AG09319 (cell line): ENCODE measurements around the gene FN3KRP.
A peak's percentile ranks its signal among the peaks of the same experiment; 100 is the strongest.
"Not testable (repeated sequence)": the region's sequence is repeated elsewhere in the genome, so short reads cannot be mapped to it uniquely, and the experiment has no call there.

Experiments
- DNase-seq: peaks from one replicate; pipeline ENCODE4 v3.0.0-alpha.2; 2010; ENCODE audit warnings: low read depth; ENCODE audit errors: extremely low read depth
- CTCF ChIP-seq: IDR thresholded peaks from 2 replicates; pipeline ENCODE4 v1.5.1; 2011; ENCODE audit warnings: low read depth, mild to moderate bottlenecking, inconsistent platforms, low read length, moderate library complexity

FN3KRP gene

GRCh38 chr17:82767041-82767754, 50.7 kb downstream of the FN3KRP start:
- no peak for DNase-seq
- peak; percentile 64 for TF ChIP-seq CTCF

GRCh38 chr17:82769041-82769440, 52.5 kb downstream of the FN3KRP start:
- TF ChIP-seq CTCF = no peak

GRCh38 chr17:82772026-82772425, 55.5 kb downstream of the FN3KRP start:
- TF ChIP-seq CTCF = no peak
- DNase-seq = peak; percentile 36

More at GRCh38 chr17:82769041-82769440, 52.5 kb downstream of the FN3KRP start:
- no peak for DNase-seq

GRCh38 chr17:82774456-82774855, 58.0 kb downstream of the FN3KRP start:
- DNase-seq = not testable (repeated sequence)

DNA sequence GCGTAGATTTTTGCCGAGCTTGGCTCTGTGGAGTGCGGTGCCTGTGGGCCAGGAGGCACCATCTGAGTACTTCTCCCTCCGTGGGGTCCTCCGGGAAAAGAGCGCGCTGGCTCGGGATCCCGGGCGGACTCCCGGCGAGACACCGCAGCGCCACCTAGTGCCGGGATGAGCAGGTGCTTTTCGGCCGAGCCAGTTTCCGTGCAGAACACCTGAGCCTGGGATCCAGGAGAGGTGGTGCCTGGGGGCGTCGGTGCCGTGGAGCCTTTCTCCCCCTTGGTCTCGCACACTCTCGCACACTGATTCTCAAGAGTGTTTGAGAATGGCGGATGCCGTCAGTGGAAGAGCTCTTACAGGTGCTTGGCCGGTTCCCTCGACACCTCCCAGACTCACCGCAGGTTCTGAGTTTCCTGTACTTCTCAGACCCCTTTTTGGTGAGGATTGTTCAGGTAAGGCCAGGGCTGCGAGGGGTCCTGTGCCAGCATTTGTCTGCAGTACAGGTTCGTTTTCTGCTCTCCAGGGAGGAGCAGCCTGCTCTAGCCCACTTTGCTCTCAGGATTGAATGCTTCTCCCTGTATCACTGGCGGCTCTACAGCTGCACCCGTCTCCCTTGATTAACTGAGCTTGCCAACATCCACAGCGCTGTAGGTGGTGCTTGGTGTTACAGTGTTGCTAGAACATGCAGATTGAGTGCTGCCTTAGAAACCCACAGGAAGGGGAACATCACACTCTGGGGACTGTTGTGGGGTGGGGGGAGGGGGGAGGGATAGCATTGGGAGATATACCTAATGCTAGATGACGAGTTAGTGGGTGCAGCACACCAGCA, 58.7 kb downstream of the FN3KRP start:
- TF ChIP-seq CTCF = peak; percentile 92
- no peak for DNase-seq

GRCh38 chr17:82776454-82776853, 59.9 kb downstream of the FN3KRP start:
- TF ChIP-seq CTCF = no peak
- DNase-seq = no peak
